ENCODE data around the gene FMN1.

GRCh38 chr15:32869776-32870175, 324.7 kb downstream of the FMN1 start:
- no peak for TF ChIP-seq CTCF (conservative IDR thresholded peaks at IDR 0.05; ENCODE audit: low read depth, low read length)
- TF ChIP-seq EZH2 (IDR thresholded peaks at IDR 0.05; ENCODE audit: borderline replicate concordance, low read depth, low read length, poor library complexity, severe bottlenecking) = no peak

All from A673 (cell line).